Calu3 (cell line): ENCODE measurements around the gene RAB3GAP2. TPM values are rescaled to one million over a fixed set of nuclear protein-coding genes. Genes with fewer than 3 reads are reported as not detected.
"Not testable (repeated sequence)": the region's sequence is repeated elsewhere in the genome, so short reads cannot be mapped to it uniquely, and the experiment has no call there.

Experiments used
- BruUV-seq: library from RNA; stranded (reverse); fragments of 400-500 nt; replicated peaks from 2 replicates; lab custom pipeline; 2021; lab: Mats Ljungman, UMichigan
- CTCF ChIA-PET: fragments of 300-600 bp; sonication (Branson Sonifier 250); formaldehyde crosslinking; loops from one replicate; lab custom pipeline; 2022; ENCODE audit warnings: antibody characterized with exemption; lab: Charles Lee
- DNase-seq: peaks from one replicate; pipeline ENCODE4 v3.0.0; 2022
- H3K27ac Mint-ChIP-seq: one replicate; pipeline ENCODE4 v1.8.0; 2022; ENCODE audit warnings: mixed read lengths; ENCODE audit not compliant: unreplicated experiment
- H3K27me3 Mint-ChIP-seq: one replicate; pipeline ENCODE4 v1.8.0; 2022; ENCODE audit warnings: mixed read lengths; ENCODE audit not compliant: unreplicated experiment
- H3K36me3 Mint-ChIP-seq: one replicate; pipeline ENCODE4 v1.8.0; 2022; ENCODE audit warnings: mild to moderate bottlenecking, moderate library complexity, mixed read lengths; ENCODE audit not compliant: insufficient read depth, unreplicated experiment
- H3K4me1 Mint-ChIP-seq: one replicate; pipeline ENCODE4 v1.8.0; 2022; ENCODE audit warnings: mild to moderate bottlenecking, low read depth, mixed read lengths; ENCODE audit not compliant: unreplicated experiment
- H3K4me3 Mint-ChIP-seq: one replicate; pipeline ENCODE4 v1.8.0; 2022; ENCODE audit warnings: mild to moderate bottlenecking, low read depth, moderate library complexity, mixed read lengths; ENCODE audit not compliant: unreplicated experiment
- H3K9me3 Mint-ChIP-seq: one replicate; pipeline ENCODE4 v1.8.0; 2022; ENCODE audit warnings: low read depth, mixed read lengths; ENCODE audit not compliant: unreplicated experiment
- intact Hi-C: fragments of 100-400 bp; cut with micrococcal nuclease; formaldehyde crosslinking; loops from one replicate; pipeline ENCODE4 v1.10.0; 2022; ENCODE audit not compliant: unreplicated experiment
- total RNA-seq: library from RNA; stranded (reverse); gene quantifications from 2 replicates; pipeline ENCODE4 v1.2.3, GENCODE V29; 2022
- TF ChIP-seq, protein P1 (sequence below): fragments of 200-600 bp; IDR thresholded peaks from one replicate; pipeline ENCODE4 v1.8.0; 2022; ENCODE audit warnings: antibody characterized with exemption; ENCODE audit not compliant: unreplicated experiment

RAB3GAP2 gene
- total RNA-seq, 1 experiment from 2014 or later = 48.0 TPM

DNA sequence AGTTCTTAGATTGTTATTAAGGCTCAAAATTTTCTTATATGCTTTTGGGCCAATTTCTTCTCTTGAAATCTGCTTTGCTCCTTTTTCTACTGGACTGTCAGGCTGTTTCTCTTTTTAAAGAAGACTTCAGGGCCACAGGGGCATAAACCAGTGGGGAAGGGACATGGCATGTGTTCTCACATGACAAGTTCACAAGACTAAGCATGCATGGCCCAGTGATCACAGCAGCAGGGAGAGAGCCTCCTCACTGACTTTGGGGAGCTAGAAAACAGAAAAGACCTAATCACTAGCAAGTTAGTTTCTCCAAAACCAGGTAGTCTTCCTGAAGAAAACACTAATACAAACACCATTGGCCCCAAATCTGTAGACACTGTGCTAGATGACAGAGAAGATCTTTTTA is 64.8 kb downstream of the RAB3GAP2 start:
- Mint-ChIP-seq H3K9me3 (peaks cover 3% of the 10 kb centered on the region), H3K27me3 (no peaks in the 10 kb centered on the region), H3K4me3 (no peak overlapping the region), H3K36me3 (peaks cover 15% of the 10 kb centered on the region), H3K4me1 (no peaks in the 10 kb centered on the region), H3K27ac (no peak overlapping the region)
- DNase-seq = no peak
- CTCF ChIA-PET = interaction anchor here (0.6 kb wide), 1 partner anchor 235 kb away, joined by 3 read pairs; no protein-coding TSS in a partner anchor
- TF ChIP-seq, protein P1, sequence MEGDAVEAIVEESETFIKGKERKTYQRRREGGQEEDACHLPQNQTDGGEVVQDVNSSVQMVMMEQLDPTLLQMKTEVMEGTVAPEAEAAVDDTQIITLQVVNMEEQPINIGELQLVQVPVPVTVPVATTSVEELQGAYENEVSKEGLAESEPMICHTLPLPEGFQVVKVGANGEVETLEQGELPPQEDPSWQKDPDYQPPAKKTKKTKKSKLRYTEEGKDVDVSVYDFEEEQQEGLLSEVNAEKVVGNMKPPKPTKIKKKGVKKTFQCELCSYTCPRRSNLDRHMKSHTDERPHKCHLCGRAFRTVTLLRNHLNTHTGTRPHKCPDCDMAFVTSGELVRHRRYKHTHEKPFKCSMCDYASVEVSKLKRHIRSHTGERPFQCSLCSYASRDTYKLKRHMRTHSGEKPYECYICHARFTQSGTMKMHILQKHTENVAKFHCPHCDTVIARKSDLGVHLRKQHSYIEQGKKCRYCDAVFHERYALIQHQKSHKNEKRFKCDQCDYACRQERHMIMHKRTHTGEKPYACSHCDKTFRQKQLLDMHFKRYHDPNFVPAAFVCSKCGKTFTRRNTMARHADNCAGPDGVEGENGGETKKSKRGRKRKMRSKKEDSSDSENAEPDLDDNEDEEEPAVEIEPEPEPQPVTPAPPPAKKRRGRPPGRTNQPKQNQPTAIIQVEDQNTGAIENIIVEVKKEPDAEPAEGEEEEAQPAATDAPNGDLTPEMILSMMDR = no peak
- intact Hi-C loops = no loop called here
- no TSS peak for BruUV-seq

DNA sequence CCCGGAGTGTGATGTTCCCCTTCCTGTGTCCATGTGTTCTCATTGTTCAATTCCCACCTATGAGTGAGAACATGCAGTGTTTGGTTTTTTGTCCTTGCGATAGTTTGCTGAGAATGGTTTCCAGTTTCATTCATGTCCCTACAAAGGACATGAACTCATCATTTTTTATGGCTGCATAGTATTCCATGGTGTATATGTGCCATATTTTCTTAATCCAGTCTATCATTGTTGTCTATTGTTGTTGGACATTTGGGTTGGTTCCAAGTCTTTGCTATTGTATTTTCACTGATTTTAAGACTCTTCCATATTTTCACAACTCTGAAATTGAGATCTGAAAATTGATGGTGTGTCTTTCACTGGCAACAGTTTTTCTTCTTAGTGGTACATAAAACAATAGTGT is 67.5 kb downstream of the RAB3GAP2 start:
- DNase-seq, BruUV-seq, CTCF ChIA-PET, H3K4me1 Mint-ChIP-seq, H3K27me3 Mint-ChIP-seq, intact Hi-C loops, H3K9me3 Mint-ChIP-seq, H3K4me3 Mint-ChIP-seq, H3K27ac Mint-ChIP-seq: not testable (repeated sequence)
- H3K36me3 Mint-ChIP-seq = peaks cover 15% of the 10 kb centered on the region

DNA sequence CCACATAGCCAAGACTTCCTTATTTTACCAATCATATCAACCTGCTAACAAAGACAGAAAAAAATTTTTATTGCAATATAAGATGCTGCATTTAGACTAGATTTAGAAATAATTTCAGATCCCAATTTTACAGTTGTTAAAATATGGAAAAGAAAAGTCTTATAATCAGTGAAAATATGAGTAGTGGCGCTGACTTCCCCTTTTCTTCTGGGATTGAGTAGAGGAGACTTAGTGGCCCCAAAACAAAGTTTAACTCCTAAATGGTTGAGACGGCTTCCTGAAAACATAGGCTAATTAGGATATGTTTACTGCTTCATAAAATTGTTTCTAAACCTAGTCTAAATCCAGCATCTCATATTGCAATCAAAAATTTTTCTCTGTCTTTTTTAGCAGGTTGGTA is 68.4 kb downstream of the RAB3GAP2 start:
- Mint-ChIP-seq H3K9me3 (peaks cover 3% of the 10 kb centered on the region), H3K4me1 (no peaks in the 10 kb centered on the region), H3K4me3 (no peak overlapping the region), H3K36me3 (peaks cover 12% of the 10 kb centered on the region), H3K27me3 (no peaks in the 10 kb centered on the region), H3K27ac (no peak overlapping the region)
- no TSS peak for BruUV-seq
- TF ChIP-seq, protein P1 = no peak
- intact Hi-C loops = no loop called here
- DNase-seq = no peak
- CTCF ChIA-PET = no interaction called here

DNA sequence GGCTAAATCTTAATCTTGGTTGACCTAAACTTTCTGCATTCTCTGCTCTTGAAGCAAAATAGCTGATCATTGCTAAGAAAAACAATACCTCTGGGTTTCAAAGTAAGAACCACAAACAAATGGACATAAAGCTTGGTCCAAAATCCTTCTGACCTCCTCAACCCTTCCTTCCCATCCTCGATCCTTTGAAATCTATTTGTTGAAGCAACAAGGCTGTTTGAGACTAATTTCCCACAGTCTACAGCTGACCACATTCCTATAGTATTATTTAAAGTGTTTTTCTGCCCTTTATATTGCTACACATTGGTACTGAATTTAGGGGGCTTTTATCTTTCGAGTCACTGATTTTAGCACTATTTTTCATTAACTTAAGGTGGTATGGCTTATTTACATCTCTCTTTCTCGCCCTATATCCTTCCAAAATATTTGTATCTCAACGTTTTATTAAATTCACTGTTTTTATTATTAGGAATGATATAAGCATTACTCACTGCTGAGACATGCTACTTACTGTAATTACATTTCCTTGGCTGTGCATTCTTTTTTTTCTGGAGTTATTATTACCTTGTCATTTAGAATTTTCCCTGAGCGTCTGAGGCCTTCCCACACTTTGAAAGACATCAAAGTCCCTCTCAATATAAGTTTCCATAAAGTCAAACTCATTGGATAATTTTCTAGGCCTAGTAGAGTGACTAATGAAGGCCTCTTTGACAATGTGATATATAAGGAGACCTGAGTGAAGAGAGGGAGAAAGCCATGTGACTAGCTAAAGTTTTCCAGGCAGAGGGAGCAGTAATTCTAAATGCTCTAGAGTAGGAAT is 73.9 kb downstream of the RAB3GAP2 start:
- CTCF ChIA-PET = no interaction called here
- no peak overlapping the region for H3K4me3 Mint-ChIP-seq
- BruUV-seq = no TSS peak
- no peaks in the 10 kb centered on the region for H3K27me3 Mint-ChIP-seq
- TF ChIP-seq, protein P1 = no peak
- intact Hi-C loops = no loop called here
- H3K36me3 Mint-ChIP-seq = no peaks in the 10 kb centered on the region
- DNase-seq = no peak
- H3K4me1 Mint-ChIP-seq = no peaks in the 10 kb centered on the region
- no peaks in the 10 kb centered on the region for H3K9me3 Mint-ChIP-seq
- H3K27ac Mint-ChIP-seq = no peak overlapping the region

DNA sequence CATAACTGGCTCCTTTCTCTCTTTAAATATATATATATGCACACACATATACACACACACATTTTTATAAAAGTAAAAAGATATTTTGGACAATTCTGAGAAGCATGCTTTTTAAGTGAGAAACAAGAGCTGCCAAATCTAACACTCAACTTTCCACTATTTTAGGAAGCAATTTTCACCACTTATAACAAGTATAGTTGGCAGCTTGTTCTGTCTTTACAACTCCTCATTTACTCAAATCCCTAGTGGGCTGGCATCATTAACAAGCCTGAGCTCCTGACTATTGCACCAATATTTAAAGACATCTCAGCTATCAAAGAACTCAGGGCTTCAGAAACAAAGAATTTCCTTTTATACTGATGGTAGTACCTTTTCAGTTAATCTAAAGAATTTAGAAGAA is 76.6 kb downstream of the RAB3GAP2 start:
- BruUV-seq = no TSS peak
- no peaks in the 10 kb centered on the region for H3K4me1 Mint-ChIP-seq
- CTCF ChIA-PET = interaction anchor here (0.7 to 1.4 kb wide), 2 partner anchors 10 to 1967 kb away, joined by 3 to 4 read pairs; no protein-coding TSS in a partner anchor
- no peaks in the 10 kb centered on the region for H3K27me3 Mint-ChIP-seq
- TF ChIP-seq, protein P1 = no peak
- DNase-seq = no peak
- H3K36me3 Mint-ChIP-seq = peaks cover 8% of the 10 kb centered on the region
- no peak overlapping the region for H3K27ac Mint-ChIP-seq
- no peaks in the 10 kb centered on the region for H3K9me3 Mint-ChIP-seq
- no peak overlapping the region for H3K4me3 Mint-ChIP-seq
- intact Hi-C loops = no loop called here
